ENCODE measurements around the gene FAM53A.
"Not testable (repeated sequence)": the region's sequence is repeated elsewhere in the genome, so short reads cannot be mapped to it uniquely, and the experiment has no call there.

The FAM53A gene

GRCh38 chr4:1609901-1610790, 74.0 kb downstream of the FAM53A start:
- H3K27ac ChIP-seq: no peak overlapping the region
- TF ChIP-seq CTCF (conservative IDR thresholded peaks at IDR 0.05) (no peak), ZFX (IDR thresholded peaks at IDR 0.05) (no peak)

DNA sequence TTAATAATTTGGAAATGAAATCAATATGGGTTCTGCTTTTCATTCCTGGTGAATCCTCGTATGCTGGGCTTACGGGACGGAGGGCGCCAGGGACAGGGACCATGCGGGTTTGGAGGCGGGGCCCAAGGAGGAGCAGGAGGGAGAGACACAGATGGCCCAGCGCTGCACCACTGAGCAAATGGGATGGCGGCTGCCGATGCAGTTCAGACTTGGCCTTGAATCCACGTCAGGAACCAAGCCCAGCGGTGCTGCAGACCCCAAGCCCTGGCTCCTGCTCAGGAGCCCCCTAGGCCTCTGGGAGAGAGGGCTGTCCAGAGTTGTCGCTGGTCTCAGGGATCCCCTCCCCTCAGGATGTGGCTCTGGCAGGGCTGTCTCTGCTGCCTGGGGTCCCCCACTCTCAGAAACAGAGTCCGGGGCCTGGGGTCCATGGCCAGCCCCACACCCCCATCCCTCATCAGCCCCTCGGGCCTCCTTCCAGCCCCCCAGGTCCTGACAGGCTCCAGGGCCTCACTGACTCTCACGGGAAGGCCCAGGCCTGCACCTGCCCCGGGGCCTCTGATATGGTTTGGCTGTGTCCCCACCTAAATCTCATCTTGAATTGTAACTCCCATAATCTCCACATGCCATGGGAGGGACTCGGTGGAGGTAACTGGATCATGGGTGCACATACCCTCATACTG, 75.2 kb downstream of the FAM53A start:
- no peak for TF ChIP-seq ZFX (IDR thresholded peaks at IDR 0.05)
- no peak for TF ChIP-seq CTCF (conservative IDR thresholded peaks at IDR 0.05)

GRCh38 chr4:1608196-1608820, 75.8 kb downstream of the FAM53A start:
- TF ChIP-seq CTCF (conservative IDR thresholded peaks at IDR 0.05) (no peak), ZFX (IDR thresholded peaks at IDR 0.05) (no peak)
- H3K27ac ChIP-seq: no peak overlapping the region

More for the DNA sequence above, 75.2 kb downstream of the FAM53A start:
- H3K27ac ChIP-seq: no peak overlapping the region

DNA sequence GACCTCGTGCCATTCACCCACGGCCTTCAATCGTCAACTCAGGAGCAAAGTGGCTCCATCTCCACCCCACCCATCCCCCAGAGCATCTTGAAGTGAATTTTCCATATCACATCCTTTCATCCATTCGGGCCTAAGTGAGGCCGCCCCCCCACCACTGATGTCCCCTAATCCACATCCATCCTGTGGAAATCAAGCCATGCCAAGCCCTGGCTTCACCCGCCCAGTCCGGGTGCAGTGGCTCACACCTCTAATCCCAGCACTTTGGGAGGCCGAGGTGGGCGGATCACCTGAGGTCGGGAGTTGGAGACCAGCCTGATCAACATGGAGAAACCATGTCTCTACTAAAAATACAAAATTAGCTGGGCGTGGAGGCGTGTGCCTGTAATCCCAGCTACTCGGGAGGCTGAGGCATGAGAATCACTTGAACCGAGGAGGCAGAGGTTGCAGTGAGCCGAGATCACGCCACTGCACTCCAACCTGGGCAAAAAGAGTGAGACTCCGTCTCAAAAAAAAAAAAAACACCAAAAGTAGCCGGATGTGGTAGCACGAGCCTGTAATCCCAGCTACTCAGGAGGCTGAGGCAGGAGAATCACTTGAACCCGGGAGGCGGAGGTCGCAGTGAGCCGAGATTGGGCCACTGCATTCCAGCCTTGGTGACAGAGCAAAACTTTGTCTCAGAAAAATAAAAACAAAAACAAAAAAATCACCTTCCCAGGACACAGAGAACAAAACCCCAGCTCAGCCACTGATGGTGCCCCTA, 76.5 kb downstream of the FAM53A start:
- H3K27ac ChIP-seq: not testable (repeated sequence)

DNA sequence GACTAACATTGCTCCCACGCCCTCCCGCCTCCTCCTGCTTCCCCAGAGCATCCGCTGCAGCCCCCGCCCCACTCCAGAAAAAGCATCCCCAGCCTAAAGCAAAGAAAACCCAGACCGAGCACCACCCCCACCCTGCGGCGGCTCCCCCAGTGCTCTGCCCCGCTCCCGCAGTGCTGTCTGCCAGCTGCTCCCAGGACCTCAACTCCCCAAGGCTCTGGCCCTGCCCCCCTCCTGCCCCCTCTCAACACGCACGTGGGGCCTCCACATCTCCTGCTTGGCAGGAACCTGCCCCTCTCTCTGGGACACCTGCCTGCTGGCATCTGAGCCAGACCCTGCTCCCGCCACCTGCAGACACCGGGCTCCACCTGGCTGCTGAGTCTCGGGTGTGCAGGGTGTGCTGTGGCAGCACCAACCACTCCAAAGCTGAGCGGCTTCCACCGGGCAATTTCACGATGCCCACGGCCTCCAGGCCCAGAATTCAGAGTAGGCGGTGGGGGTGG, 79.4 kb downstream of the FAM53A start:
- peak; percentile 29 for TF ChIP-seq CTCF (conservative IDR thresholded peaks at IDR 0.05)
- TF ChIP-seq ZFX (IDR thresholded peaks at IDR 0.05): no peak
- no peak overlapping the region for H3K27ac ChIP-seq

DNA sequence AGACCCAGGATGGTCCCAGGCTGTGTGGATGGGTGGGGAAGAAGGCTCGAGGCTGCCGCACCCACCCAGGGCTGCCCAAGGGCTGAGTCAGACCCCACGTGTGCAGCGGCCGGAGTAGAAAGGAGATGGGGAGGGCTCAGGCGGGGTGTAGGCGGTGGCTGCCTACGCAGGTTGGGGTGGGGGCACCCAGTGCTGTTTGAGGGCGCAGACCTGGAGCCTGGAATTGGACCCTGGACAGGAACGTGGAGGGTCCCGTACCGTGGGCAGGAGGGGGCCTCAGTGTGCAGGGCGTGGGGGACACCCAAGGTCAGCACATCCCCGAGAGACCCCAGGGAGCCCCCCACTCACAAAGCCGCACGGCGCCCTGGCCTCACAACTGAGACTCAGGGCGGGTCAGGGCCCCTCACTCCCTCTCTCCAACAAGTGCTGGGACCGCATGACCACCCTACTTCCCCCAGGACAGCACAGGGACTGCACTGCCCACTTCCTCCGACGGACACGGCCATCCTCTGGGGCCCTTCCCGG, 79.9 kb downstream of the FAM53A start:
- TF ChIP-seq ZFX (IDR thresholded peaks at IDR 0.05): no peak
- TF ChIP-seq CTCF (conservative IDR thresholded peaks at IDR 0.05): no peak

More for the DNA sequence above, 79.9 kb downstream of the FAM53A start:
- H3K27ac ChIP-seq: no peak overlapping the region
